Measurements from ENCODE around the gene KIAA0319L. TPM values are rescaled to one million over a fixed set of nuclear protein-coding genes. Genes with fewer than 3 reads are reported as not detected.

KIAA0319L gene
- total RNA-seq, 1 donor from 2014 or later = 28.2 TPM

DNA sequence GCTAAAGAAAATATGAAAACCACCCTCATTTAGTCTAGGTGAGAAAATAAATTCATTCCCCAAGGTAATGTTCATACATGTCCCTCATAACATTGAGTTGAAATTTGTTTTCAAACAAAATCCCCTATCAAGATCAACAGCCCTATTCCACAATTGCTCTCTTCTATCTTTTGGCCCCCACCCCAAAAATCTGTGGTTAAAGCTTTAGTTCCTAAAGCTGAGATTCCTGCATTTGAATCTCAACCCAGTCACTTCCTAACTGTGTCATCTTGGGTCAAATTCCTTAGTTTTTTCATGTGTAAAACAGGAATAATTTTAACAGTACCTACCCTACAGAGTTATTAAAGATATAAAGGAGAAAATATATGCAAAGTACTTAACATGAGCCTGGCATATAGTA lies 22.0 kb downstream of the KIAA0319L start:
- ATAC-seq = no peak

DNA sequence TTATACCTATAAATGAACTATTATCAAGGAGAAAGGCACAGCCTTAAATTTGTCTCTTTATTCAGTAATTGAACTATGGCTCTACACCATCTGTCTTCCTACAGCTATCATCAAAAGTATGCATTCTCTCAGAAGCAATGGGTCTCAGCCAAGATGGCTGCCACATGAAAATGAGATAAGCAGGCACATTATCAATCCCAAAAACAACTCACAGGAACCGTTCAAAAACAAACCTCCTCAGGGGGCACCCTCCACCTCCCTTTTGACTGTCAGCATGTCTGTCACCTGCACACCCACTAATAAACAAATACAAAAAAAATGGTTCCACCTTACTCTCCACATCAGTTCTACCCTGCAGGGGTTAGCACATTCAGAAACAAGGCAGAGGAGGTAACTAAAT lies 23.6 kb downstream of the KIAA0319L start:
- no peak for ATAC-seq

DNA sequence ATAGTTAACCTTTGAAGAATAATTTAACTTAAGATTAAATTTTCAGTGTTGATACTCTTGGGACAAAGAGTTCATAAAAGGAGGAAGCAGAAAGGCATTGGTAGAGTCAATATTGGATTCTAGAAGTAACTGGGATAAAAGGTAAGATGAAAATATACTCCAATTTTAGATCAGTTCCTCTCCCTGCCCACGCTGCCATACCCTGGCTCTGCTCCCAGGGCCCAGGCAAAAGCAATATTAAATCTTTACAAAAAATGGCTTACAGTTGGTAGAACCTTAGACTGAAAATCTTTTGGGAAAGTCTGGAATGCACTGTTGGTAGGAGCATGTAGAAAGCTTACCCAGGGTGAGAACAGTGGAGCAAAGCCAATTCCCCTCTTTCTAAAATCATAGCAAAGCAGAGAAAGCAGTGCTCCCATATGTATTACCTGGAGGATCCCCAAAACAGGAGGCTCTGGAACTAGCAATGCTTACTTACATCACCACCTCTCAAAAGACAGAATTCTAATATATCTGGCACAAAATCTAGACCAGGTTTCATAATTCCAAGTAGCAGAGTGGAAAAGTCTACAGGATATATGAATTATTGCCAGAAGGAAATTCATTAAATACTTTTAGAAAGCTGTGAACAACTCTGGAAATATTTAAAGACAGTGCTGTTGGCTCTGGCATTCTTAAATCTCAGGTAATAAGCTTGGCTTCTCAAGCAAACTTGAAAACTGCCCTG lies 24.5 kb downstream of the KIAA0319L start:
- ATAC-seq = no peak

DNA sequence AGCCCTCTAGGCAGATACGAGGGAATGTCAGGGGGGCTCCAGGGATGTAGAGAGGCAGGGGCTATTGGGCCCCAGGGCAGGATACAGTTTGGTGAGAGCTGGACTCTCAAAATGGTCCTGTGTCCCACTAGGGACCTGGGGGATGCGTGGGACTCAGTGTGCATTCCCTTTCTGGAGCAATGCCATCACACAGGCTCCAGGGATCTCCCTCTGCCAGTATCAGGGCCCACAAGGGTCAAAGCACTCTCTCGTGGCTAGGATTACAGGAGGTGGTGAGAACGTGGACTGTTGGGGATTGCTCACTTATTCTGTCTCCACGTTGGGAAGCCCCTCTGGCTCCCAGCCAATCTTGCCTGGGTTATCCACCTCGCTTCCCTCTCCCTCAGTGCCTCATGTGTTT lies 25.8 kb downstream of the KIAA0319L start:
- no peak for ATAC-seq

DNA sequence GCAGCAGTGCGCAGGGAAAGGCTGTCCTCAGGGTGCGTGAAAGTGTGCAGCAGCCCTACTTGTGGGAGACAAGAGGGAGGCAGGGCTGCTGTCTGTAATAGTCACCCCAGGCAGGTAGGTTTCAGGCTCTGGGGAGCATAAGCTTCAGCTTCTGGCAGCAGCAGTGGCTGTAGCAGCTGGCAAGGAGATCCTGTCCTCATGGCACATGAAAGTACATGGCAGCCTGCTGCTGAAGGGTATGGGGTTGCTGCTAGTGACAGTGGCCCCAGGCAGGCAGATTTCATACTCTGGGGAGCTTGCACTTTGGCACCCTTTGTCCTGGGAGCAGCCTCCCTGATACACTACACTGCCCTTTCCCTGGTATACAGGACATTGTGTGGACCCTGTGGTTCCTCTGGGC lies 26.3 kb downstream of the KIAA0319L start:
- ATAC-seq = peak; percentile 17

DNA sequence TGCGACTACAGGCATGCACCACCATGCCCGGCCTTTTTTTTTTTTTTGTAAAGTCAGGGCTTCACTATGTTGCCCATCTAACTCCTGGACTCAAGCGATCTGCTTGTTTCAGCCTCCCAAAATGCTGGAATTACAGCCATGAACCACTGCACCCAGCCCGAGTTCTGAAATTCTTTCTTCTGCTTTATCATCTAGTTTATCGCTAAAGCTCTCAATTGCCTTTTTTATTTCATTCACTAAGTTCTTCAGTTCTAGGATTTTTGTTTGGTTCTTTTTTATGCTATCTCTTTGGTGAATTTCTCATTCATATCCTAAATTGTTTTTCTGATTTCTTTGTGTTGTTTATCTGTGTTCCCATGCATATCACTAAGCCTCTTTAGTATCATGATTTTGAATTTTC lies 27.0 kb downstream of the KIAA0319L start:
- ATAC-seq = no peak

DNA sequence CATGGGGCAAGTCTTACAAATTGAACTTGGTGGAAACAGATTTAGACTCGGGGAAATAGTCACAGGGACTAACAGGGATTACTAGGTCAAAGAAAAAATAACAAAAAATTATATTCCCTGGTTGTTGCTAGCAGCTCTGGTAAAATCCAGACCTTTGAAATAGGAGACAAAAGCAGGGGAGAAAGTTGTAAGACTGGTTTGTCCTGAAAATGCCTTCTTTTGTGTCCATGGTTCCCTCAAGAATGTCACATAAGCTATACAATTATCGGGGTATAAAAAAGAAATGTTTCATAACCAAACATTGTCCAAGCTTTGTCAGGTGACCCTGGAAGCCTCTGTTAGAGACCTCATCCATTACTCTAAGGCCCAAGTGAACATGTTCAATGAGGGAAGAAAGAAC lies 33.1 kb downstream of the KIAA0319L start:
- peak; percentile 46 for ATAC-seq

DNA sequence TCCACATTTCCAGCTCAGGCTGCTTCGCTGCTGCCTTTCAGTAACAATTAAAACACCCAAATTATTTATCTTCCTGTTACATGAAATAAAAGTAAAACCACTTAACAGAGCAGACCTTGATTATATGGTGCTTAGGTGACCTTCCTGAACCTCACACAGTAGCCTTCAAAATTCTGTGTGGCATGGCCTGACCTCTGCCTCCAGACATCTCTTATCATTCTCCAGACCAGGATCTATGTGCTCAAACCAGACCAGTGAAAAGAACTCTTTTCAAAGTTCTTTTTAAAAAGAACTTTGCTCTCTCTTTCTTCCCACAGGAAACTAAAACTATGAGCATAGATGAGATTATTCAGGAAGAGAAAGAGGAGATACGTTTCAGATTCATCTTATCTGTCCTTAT lies 37.8 kb downstream of the KIAA0319L start:
- ATAC-seq = no peak

DNA sequence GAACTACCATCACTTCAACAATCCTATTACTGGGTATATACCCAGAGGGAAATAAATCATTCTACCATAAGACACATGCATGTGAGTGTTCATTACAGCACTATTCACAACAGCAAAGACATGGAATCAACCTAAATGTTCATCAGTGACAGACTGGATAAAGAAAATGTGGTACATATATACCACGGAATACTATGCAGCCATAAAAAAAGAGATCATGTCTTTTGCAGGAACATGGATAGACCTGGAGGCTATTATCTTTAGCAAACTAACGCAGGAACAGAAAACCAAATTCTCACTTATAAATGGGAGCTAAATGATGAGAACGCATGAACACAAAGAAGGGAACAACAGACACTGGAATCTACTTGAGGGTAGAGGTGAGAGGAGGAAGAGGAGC lies 39.0 kb downstream of the KIAA0319L start:
- no peak for ATAC-seq

DNA sequence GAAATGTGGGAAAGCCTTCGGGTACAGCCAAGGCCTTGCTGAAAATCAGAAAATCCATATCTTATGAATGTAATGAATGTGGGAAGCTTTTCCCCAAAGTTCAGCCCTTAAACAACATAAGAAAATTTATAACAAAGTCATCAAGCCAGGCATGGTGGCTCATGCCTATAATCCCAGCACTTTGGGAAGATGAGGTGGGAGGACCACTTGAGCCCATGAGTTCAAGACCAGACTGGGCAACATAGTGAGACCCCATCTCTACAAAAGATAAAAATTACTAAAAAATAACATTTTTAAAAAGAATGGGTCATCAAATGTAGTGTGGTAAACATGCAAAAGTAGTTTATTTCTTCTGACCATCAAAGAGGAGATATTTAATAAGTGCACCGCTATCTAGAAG lies 45.9 kb downstream of the KIAA0319L start:
- ATAC-seq = no peak

DNA sequence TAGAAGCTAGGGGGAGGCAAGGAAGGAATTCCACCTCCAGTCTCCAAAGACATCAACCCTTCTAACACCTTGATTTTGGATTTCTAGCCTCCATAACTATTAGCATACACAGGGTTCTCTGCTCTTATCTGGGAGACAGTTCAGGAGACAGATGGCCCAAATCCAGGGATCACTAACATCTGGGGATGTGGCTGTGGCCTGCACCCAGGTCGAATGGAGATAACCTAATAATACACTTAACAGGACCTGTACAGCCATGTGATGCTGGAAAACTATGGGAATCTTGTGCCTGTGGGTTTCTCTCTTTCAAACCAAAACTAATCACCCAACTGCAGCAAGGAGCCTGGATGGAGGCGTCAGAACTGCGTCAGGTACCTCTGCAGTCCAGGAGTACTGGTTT lies 47.6 kb downstream of the KIAA0319L start:
- ATAC-seq = no peak

DNA sequence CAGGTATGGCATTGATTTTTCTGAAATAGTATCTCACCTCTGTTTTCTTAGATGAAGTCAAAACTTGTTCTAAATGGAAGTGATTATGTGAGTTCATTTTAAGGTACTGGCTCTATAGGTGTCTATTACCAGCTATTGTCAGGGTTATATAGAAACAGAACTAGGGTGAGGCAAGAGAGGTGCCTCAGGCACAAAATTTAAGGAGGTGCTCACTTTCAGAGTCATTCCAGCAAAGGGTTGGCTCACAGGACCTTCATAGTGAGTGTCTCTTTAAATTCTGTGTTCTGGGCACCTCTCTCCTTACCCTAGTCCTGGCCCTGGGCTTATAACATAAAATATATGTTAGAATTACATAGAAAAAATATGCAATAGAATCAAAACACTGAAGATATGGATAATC lies 49.3 kb downstream of the KIAA0319L start:
- ATAC-seq = peak; percentile 80

DNA sequence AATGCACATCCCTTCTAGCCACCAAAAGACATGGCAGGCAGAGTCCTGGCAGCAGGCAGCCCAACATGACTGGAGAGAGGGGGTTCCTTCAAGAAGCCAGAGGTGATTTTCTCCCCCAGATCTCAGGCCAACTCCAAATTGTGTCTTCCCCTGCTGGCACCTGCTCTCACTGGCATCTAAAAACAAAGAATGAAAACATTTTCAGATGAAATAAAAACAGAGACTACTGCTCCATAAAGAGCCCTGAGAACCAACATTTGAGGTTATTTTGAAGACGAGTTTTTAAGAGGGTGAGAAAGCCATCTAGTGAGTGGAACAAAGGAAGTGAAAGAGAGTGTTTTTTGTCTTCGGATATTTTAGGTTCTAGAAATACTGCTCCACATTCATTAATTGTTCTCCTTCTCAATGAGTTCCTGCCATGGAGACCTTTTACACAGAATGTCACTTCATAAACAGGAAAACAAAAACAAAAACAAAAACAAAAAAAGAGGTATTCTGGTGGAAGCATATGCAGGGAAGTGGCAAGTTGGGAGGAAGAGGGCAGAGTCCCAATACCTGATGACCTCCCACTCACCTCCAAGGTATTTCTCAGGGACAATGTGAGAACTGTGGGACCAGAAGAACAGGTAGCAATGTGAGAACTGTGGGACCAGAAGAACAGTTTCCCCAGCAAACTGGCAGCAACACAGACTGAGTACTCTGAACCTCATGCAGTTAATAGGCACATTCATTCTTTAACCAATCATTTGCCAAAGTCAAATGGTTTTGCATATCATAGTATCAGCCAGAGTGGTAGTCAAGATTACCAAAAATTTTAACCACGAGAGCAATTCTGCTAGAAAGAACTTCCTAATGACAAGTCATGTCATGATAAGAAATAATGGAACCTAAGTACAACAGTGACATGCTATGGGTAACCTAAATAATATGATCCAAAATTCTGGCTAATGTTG lies 50.0 kb downstream of the KIAA0319L start:
- ATAC-seq = peak; percentile 56

DNA sequence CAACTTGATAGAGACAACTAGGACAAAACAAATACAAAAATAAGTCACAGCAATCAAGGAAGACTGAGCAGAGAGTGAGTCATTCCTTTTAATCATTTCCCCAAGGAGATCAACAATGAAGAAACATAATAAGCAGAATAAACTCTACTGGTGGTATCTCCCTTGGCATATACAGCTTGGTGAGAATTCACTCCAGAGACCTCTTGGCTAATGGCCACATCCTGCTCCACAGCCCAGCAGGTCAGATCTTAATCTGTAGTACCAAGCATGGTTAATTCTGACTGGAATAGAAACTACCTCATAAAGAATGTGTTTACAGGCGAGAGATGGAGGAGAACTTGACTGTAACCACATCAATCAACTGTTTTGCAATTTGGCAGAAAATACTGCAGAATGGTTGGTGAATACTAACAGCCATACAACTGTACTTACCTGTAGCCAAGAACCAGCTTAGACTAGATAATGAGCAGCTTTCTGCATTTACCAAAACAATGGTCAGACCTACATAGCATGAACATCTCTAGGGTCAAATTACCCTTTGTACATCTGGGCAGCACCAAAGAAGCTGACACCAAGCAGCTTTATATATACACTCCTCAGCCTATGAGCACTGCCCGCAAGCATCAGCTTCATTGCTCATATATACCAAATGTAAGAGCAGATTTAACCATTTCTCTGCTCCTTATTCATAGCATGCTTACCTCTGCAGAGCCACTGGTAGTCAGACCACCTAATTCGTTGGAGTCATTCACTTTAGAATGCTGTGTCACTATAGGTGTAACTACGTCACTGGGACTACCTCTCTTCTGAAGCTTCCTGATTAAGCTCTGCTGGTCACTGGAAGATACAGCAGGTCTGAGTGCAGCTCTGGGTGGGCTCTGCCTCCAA lies 51.0 kb downstream of the KIAA0319L start:
- ATAC-seq = peak; percentile 45

DNA sequence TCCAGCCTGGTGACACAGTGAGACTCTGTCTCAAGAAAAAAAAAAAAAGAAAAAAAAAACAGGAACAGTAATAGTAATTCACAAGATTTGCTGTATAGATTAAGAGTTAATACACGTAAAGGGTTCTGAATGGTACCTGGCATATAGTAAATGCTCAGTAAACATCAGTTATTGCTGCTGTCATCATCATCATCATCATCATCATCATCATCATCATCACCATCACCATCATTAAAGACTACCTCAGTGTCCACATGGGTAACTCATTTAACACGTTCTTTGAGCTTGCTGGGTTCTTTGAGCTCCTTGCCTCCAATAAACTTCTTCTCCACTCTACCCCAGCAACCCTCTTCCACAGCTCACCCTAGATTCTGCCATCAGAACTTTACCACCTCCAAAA lies 55.0 kb downstream of the KIAA0319L start:
- no peak for ATAC-seq

DNA sequence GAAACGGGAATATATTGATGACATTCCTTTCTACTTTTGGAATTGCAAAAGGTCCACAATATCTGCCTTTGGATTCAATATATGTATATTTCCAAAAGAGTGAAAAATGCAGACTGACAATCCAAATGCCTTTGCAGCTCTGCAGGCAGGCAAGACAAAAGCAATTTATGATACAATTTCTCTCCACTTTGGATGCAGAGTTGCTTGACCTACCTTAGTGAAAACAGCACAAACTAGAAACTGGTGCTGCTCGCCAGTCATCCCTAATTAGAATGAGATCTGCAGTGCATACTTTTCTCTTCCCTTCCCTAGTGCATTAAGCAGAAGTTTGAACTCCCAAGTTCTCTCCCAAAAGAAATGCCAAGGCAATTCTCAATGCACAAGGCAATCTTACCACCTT lies 56.8 kb downstream of the KIAA0319L start:
- ATAC-seq = no peak

DNA sequence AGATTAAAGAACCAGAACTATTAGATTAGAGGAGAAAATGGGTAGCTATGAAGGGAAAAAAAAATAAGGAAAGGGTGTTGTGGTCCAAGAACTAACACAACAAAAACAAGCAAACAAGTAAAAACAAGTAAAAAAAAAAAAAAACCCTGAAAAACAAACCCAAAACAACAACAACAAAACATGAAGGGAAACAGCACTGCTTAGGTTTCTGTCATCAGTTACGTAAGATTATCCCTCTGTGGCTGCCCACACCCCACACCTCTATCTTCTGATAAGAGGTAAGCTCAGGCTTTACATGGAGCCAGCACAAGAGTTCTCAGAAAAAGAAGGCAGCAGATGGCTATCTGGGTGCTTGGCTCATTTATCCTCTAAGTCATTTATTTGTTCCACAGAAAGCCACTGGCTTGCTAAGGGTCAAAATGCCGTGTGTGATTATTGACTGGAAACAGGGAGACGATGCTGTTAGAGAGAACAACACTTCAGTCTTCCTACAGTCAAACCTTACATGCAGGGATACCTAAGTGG lies 57.5 kb downstream of the KIAA0319L start:
- ATAC-seq = no peak

DNA sequence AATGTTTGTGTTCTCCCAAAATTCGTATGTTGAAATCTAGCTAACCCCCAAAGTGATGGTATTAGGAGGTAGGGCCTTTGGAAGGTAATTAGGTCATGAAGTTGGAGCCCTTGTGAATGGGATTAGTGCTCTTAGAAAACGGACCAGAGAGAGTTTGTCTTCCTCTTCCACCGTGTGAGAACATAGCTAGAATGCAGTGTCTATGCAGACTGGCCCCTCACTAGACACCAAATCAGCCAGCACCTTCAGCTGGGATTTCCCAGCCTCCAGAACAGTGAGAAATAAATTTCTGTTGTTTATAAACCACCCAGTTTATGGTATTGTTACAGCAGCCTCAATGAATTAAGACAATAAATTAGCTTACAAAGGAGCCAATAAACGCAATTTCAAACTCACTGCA lies 58.0 kb downstream of the KIAA0319L start:
- ATAC-seq = no peak

DNA sequence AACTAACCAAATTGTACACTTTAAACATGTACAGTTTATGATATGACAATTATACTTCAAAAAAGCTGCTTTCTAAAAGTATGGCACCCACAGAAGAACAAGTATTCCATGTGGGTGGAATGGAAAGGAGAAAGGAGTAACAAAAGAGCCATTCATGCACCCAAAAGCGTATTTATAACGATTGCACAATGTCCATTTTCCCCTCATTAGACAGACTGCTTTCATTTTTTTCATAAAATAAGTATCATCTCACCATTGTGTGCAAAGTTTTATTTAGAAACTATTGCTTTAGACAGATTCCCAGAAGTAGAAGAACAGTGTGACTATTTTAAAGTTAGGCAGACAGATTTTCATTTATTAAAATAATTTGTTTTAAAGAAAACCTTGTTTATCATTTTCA lies 59.6 kb downstream of the KIAA0319L start:
- ATAC-seq = no peak

DNA sequence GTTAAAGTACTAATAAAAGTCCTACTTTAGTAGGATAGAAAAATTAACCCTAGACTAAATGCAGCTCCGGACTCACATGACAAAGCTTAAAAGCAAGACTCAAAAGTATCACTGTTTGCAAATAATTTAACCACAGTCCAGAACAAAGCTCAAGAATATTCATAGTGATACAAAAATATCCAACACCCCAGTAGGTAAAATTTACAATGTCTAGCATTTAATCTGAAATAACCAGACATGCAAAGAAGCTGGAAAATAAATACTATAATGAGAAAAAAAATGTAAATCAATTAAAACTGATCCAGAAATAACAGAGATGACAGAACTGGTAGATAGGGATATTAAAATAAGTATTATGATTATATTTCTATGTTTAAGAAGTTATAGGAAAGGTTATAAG lies 67.0 kb downstream of the KIAA0319L start:
- ATAC-seq = no peak

DNA sequence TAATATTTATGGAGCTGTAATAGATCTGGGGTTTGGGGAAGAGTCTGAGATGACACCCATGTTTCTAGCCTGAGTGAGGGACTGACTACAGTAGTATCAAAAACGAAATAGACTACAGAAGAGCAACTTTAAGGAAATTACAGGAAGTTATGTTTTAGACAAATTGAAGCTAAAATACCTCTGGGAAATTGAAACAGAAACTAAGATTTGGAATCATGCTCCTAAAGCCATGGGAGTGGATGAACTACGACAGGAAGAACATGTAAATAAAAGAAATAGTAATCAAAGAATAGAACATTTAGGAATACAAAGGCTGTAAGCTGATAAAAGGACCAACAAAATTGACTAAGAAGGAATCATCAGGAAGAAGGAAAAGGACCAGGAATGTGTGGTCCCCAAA lies 68.9 kb downstream of the KIAA0319L start:
- ATAC-seq = no peak

DNA sequence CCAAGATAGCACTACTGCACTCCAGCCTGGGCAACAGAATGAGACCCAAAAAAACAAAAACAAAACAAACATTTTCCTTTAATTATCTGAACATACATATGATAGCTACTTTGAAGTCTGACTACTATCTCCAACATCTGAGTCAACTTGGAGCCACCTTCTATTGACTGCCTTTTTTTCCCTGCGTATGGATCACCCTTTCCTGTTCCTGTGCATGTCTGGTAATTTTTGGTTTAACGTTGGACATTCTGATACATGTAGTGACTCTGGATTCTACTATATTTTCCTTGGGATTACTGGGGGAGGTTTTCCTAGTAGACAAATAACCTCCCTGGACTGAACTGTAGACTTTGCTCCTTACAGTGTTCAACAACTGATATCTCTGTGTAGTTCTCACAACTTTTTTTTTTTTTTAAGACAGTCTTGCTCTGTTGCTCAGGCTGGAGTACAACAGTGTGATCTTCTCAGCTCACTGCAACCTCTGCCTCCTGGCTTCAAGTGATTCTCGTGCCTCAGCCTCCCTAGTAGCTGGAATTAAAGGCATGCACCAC lies 70.3 kb downstream of the KIAA0319L start:
- no peak for ATAC-seq
